C4-2B (cell line): ENCODE measurements around the gene BRICD5.

Experiments
- H3K27ac ChIP-seq: fragments of 450-650 bp; 2 replicates; pipeline ENCODE4 v1.5.1; 2017
- CTCF ChIP-seq: fragments of 450-650 bp; conservative IDR thresholded peaks from 2 replicates; pipeline ENCODE4 v1.5.1; 2017; ENCODE audit warnings: mild to moderate bottlenecking
- ZFX ChIP-seq: fragments of 450-650 bp; IDR thresholded peaks from 2 replicates; pipeline ENCODE4 v1.6.1; 2017

BRICD5 gene

GRCh38 chr16:2200313-2200712 is 10.3 kb downstream of the BRICD5 start:
- TF ChIP-seq CTCF (no peak), ZFX (no peak)
- no peak overlapping the region for H3K27ac ChIP-seq

- no peak overlapping the region for H3K27ac ChIP-seq
- TF ChIP-seq CTCF (no peak), ZFX (no peak)
Observed at GRCh38 chr16:2199621-2200139, 11.0 kb downstream of the BRICD5 start.

GRCh38 chr16:2199095-2199494 is 11.6 kb downstream of the BRICD5 start:
- no peak for TF ChIP-seq CTCF
- no peak for TF ChIP-seq ZFX
- H3K27ac ChIP-seq, result no peak overlapping the region

GRCh38 chr16:2198283-2198682 is 12.4 kb downstream of the BRICD5 start:
- no peak overlapping the region for H3K27ac ChIP-seq
- TF ChIP-seq CTCF (no peak), ZFX (no peak)

- no peak for TF ChIP-seq CTCF
- TF ChIP-seq ZFX, result no peak
- no peak overlapping the region for H3K27ac ChIP-seq
Observed at GRCh38 chr16:2197765-2198164, 12.9 kb downstream of the BRICD5 start.

- H3K27ac ChIP-seq, result no peak overlapping the region
- TF ChIP-seq CTCF, result no peak
- no peak for TF ChIP-seq ZFX
Observed at GRCh38 chr16:2196981-2197511, 13.6 kb downstream of the BRICD5 start.

GRCh38 chr16:2196162-2196980 is 14.3 kb downstream of the BRICD5 start, which contains the start of gene CASKIN1:
Gene CASKIN1, minus strand, starts transcription at chr16:2196605. Its CDS starts 173 bp downstream, at chr16:2196432.
- TF ChIP-seq CTCF, result no peak
- no peak for TF ChIP-seq ZFX
- no peak within 1 kb of the TSS for H3K27ac ChIP-seq
